ENCODE data around the gene NT5C1A. TPM values are rescaled to one million over a fixed set of nuclear protein-coding genes. Genes with fewer than 3 reads are reported as not detected.

Gene NT5C1A
- total and polyA plus RNA-seq, 5 donors from 2014 or later: 0.37 to 0.47 TPM; not detected in 3

DNA sequence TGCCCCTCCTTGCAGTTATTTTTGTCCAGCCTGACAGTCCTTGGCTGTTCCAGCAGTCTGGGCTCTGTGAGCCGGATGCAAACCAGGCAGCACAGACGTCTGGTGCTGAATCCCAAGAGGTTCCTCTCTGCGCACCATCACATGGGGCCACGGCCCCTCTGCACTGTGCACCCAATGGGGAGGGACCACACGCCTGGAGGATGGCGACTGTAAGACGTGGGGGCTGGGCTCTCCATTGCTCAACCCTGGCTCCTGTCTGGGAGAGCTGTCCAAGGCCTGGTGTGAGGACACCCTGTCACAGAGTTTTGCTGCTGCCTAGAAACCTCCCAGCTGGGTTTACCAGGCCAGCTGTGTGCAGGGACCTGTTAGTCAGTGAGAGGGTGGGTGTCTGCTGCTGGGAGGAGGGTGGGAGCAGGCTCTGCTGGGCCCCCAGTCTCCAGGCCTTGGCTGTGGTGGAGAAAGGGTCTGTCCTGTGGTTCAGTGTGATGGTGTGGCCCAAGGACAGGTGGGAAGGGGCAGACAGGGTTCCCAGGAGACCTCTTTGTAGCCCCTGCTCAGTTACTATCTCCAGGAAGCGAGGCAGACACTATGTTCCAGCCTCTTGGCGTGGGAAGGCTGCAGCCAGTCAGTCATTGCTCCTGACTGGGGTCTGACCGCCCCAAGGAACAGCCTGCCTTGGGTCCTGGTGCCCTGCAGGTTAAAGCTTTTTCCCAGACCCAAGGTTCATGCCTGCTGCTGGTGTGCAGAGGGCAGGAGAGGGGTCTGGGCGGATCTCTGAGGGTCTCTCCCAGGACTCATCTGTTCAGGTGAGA lies 46.2 kb downstream of the NT5C1A start:
- Mint-ChIP-seq H3K4me1 (no peaks in the 10 kb centered on the region), H3K9me3 (no peaks in the 10 kb centered on the region), H3K4me3 (no peak overlapping the region), H3K27me3 (peaks cover 7% of the 10 kb centered on the region), H3K36me3 (no peaks in the 10 kb centered on the region), H3K27ac (no peak overlapping the region)
- H3K4me1 ChIP-seq (ENCODE audit: control insufficient read depth, insufficient read depth, low read length, poor library complexity, severe bottlenecking): no peaks in the 10 kb centered on the region
- H3K27me3 ChIP-seq (ENCODE audit: control insufficient read depth, insufficient read depth, low read length): no peaks in the 10 kb centered on the region
- ATAC-seq (ENCODE audit: low read depth in 2 of 2) (no peak), DNase-seq (no peak)
- no peaks in the 10 kb centered on the region for H3K9me3 ChIP-seq (ENCODE audit: control insufficient read depth in 2 of 2, low read length in 2 of 2)
- H3K27ac ChIP-seq (ENCODE audit: insufficient read depth, low read length, poor library complexity, severe bottlenecking): no peak overlapping the region
- no peak overlapping the region for H3K4me3 ChIP-seq (ENCODE audit: low read depth, low read length)
- no peaks in the 10 kb centered on the region for H3K36me3 ChIP-seq (ENCODE audit: control insufficient read depth, insufficient read depth, low read length)

DNA sequence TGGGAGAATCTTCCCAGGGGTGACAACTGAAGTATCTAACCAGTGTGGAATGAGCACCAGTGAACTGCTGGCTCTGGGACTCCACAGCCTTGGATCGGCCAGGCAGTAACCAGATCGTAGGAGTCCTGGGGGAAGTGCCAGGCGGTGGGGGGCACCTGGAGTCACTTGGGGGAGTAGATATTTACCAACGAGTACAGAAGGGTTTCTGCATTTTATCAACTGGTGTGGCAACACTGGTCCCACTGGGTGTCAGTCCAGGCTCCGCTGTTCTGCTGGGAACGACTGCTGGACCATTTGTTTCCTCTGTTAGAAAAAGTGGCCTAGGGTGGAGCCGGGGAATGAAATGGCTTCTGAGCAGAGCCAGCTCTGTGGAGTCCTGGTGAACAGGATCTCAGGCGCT lies 46.9 kb downstream of the NT5C1A start:
- Mint-ChIP-seq H3K36me3 (no peaks in the 10 kb centered on the region), H3K27me3 (peaks cover 4% of the 10 kb centered on the region), H3K4me3 (no peak overlapping the region), H3K27ac (no peak overlapping the region), H3K4me1 (no peaks in the 10 kb centered on the region), H3K9me3 (no peaks in the 10 kb centered on the region)
- Histone ChIP-seq H3K27ac (ENCODE audit: insufficient read depth, low read length, poor library complexity, severe bottlenecking) (no peak overlapping the region), H3K4me1 (ENCODE audit: control insufficient read depth, insufficient read depth, low read length, poor library complexity, severe bottlenecking) (no peaks in the 10 kb centered on the region), H3K36me3 (ENCODE audit: control insufficient read depth, insufficient read depth, low read length) (no peaks in the 10 kb centered on the region), H3K4me3 (ENCODE audit: low read depth, low read length) (no peak overlapping the region), H3K9me3 (ENCODE audit: control insufficient read depth in 2 of 2, low read length in 2 of 2) (no peaks in the 10 kb centered on the region), H3K27me3 (ENCODE audit: control insufficient read depth, insufficient read depth, low read length) (no peaks in the 10 kb centered on the region)
- no peak for DNase-seq
- no peak for ATAC-seq (ENCODE audit: low read depth in 2 of 2)

DNA sequence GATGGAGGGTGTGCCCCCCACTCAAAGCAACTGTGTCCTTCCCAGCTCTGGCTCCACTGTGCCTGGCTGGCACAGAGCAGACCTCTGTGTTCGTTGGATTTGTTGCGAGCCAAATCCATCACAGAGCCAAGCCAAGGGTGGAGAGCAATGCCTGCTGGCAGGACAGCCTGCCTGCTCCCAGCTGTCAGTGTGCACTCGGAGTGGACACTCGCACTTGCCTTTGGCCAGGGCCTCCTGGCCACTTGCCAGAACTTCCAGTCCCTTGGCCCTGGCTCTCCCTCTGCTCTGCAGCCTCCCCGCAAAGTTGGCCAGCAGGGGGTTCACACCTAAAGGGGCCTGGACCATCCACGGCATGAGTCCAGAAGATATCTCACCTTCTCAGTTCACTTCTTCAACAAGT lies 48.9 kb downstream of the NT5C1A start:
- DNase-seq (no peak), ATAC-seq (ENCODE audit: low read depth in 2 of 2) (no peak)
- no peaks in the 10 kb centered on the region for H3K9me3 ChIP-seq (ENCODE audit: control insufficient read depth in 2 of 2, low read length in 2 of 2)
- Mint-ChIP-seq H3K27ac (no peak overlapping the region), H3K4me1 (no peaks in the 10 kb centered on the region), H3K4me3 (no peak overlapping the region), H3K27me3 (peaks cover 4% of the 10 kb centered on the region), H3K36me3 (no peaks in the 10 kb centered on the region), H3K9me3 (no peaks in the 10 kb centered on the region)
- H3K4me3 ChIP-seq (ENCODE audit: low read depth, low read length): no peak overlapping the region
- H3K4me1 ChIP-seq (ENCODE audit: control insufficient read depth, insufficient read depth, low read length, poor library complexity, severe bottlenecking): no peaks in the 10 kb centered on the region
- peaks cover 1% of the 10 kb centered on the region for H3K27me3 ChIP-seq (ENCODE audit: control insufficient read depth, insufficient read depth, low read length)
- H3K36me3 ChIP-seq (ENCODE audit: control insufficient read depth, insufficient read depth, low read length): no peaks in the 10 kb centered on the region
- no peak overlapping the region for H3K27ac ChIP-seq (ENCODE audit: insufficient read depth, low read length, poor library complexity, severe bottlenecking)

DNA sequence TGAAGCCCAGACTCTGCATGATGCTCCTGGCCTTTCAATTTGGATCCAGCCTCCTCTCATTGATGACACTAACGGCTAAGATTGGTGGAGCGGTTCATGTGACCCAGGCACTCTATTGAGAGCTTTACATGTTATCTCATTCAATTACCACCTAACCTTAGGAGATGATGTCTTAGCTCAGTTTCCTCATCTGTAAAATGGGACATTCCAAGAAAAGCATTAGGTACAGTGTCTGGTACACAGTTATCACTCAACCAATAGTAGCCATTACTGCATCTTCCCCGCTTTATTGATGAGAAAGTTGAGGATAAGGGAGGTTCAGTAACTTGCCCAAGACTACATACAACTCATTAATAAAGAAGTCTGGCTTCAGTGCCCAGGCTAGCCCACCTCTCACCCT lies 49.5 kb downstream of the NT5C1A start:
- no peaks in the 10 kb centered on the region for H3K9me3 Mint-ChIP-seq
- Histone ChIP-seq H3K27ac (ENCODE audit: insufficient read depth, low read length, poor library complexity, severe bottlenecking) (no peak overlapping the region), H3K4me1 (ENCODE audit: control insufficient read depth, insufficient read depth, low read length, poor library complexity, severe bottlenecking) (no peaks in the 10 kb centered on the region), H3K27me3 (ENCODE audit: control insufficient read depth, insufficient read depth, low read length) (peaks cover 3% of the 10 kb centered on the region), H3K4me3 (ENCODE audit: low read depth, low read length) (no peak overlapping the region), H3K36me3 (ENCODE audit: control insufficient read depth, insufficient read depth, low read length) (no peaks in the 10 kb centered on the region), H3K9me3 (ENCODE audit: control insufficient read depth in 2 of 2, low read length in 2 of 2) (no peaks in the 10 kb centered on the region)
- DNase-seq (no peak), ATAC-seq (ENCODE audit: low read depth in 2 of 2) (no peak)
- no peak overlapping the region for H3K4me3 Mint-ChIP-seq
- H3K4me1 Mint-ChIP-seq: peaks cover 0 to 3% (median 0%) of the 10 kb centered on the region in 4 donors
- no peak overlapping the region for H3K27ac Mint-ChIP-seq
- peaks cover 4% of the 10 kb centered on the region for H3K27me3 Mint-ChIP-seq
- no peaks in the 10 kb centered on the region for H3K36me3 Mint-ChIP-seq

GRCh38 chr1:39620659-39621165 lies 51.2 kb downstream of the NT5C1A start:
- Histone ChIP-seq H3K4me3 (ENCODE audit: low read depth, low read length) (no peak overlapping the region), H3K9me3 (ENCODE audit: control insufficient read depth in 2 of 2, low read length in 2 of 2) (no peaks in the 10 kb centered on the region), H3K27me3 (ENCODE audit: control insufficient read depth, insufficient read depth, low read length) (peaks cover 3% of the 10 kb centered on the region), H3K27ac (ENCODE audit: insufficient read depth, low read length, poor library complexity, severe bottlenecking) (no peak overlapping the region), H3K4me1 (ENCODE audit: control insufficient read depth, insufficient read depth, low read length, poor library complexity, severe bottlenecking) (no peaks in the 10 kb centered on the region), H3K36me3 (ENCODE audit: control insufficient read depth, insufficient read depth, low read length) (no peaks in the 10 kb centered on the region)
- Mint-ChIP-seq H3K4me1 (peaks cover 0 to 4% (median 0%) of the 10 kb centered on the region in 4 donors), H3K4me3 (no peak overlapping the region), H3K27ac (no peak overlapping the region), H3K27me3 (peaks cover 4% of the 10 kb centered on the region), H3K36me3 (no peaks in the 10 kb centered on the region), H3K9me3 (peaks cover 0 to 1% (median 0%) of the 10 kb centered on the region in 7 donors)
- ATAC-seq (ENCODE audit: low read depth in 2 of 2) (no peak), DNase-seq (no peak)

DNA sequence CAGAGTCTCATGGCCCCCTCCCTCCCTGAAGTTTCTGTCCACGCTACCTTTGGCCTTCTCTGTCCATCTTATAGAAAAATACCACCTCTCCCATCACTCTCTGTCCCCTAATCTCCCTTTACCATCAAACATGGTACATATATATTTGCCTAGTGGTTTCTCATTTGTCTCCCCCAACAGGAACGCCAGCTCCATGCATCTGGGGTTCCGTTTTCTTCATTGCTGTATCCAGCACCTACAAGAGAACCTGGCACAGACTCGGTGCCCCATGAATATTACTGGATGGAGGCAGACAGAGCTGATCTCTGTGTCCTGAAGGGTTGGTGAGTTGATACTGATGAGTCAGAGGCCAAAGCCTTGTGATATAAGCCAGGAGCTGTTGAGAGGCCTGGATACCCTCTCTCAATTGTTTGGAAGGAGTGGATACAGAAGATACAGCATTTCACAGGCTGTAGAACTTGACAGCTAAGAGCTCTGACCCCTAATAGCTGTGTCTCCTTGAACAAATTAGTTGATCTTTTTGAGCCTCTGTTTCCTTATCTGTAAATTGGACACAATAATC lies 54.3 kb downstream of the NT5C1A start:
- ATAC-seq (ENCODE audit: low read depth in 2 of 2): no peak
- peaks cover 3% of the 10 kb centered on the region for H3K27me3 ChIP-seq (ENCODE audit: control insufficient read depth, insufficient read depth, low read length)
- peaks cover 0 to 4% (median 0%) of the 10 kb centered on the region in 4 donors for H3K4me1 Mint-ChIP-seq

GRCh38 chr1:39615086-39615673 lies 56.7 kb downstream of the NT5C1A start:
- H3K27me3 ChIP-seq (ENCODE audit: control insufficient read depth, insufficient read depth, low read length): peaks cover 3% of the 10 kb centered on the region
- Mint-ChIP-seq H3K36me3 (no peaks in the 10 kb centered on the region), H3K9me3 (peaks cover 0 to 1% (median 0%) of the 10 kb centered on the region in 7 donors), H3K4me3 (no peak overlapping the region), H3K27me3 (no peaks in the 10 kb centered on the region), H3K27ac (no peak overlapping the region), H3K4me1 (peaks cover 0 to 4% (median 0%) of the 10 kb centered on the region in 4 donors)
- H3K27ac ChIP-seq (ENCODE audit: insufficient read depth, low read length, poor library complexity, severe bottlenecking): no peak overlapping the region
- ATAC-seq (ENCODE audit: low read depth in 2 of 2): no peak
- no peak for DNase-seq
- no peaks in the 10 kb centered on the region for H3K4me1 ChIP-seq (ENCODE audit: control insufficient read depth, insufficient read depth, low read length, poor library complexity, severe bottlenecking)
- no peaks in the 10 kb centered on the region for H3K9me3 ChIP-seq (ENCODE audit: control insufficient read depth in 2 of 2, low read length in 2 of 2)
- H3K4me3 ChIP-seq (ENCODE audit: low read depth, low read length): no peak overlapping the region
- no peaks in the 10 kb centered on the region for H3K36me3 ChIP-seq (ENCODE audit: control insufficient read depth, insufficient read depth, low read length)

More for the DNA sequence above, 54.3 kb downstream of the NT5C1A start:
- no peak for DNase-seq
- H3K4me3 Mint-ChIP-seq: no peak overlapping the region
- Histone ChIP-seq H3K4me1 (ENCODE audit: control insufficient read depth, insufficient read depth, low read length, poor library complexity, severe bottlenecking) (no peaks in the 10 kb centered on the region), H3K36me3 (ENCODE audit: control insufficient read depth, insufficient read depth, low read length) (no peaks in the 10 kb centered on the region), H3K27ac (ENCODE audit: insufficient read depth, low read length, poor library complexity, severe bottlenecking) (no peak overlapping the region), H3K9me3 (ENCODE audit: control insufficient read depth in 2 of 2, low read length in 2 of 2) (no peaks in the 10 kb centered on the region), H3K4me3 (ENCODE audit: low read depth, low read length) (no peak overlapping the region)
- no peaks in the 10 kb centered on the region for H3K36me3 Mint-ChIP-seq
- H3K27me3 Mint-ChIP-seq: peaks cover 4% of the 10 kb centered on the region
- H3K27ac Mint-ChIP-seq: no peak overlapping the region
- H3K9me3 Mint-ChIP-seq: peaks cover 0 to 1% (median 0%) of the 10 kb centered on the region in 7 donors
